GM04503 (cell line): Measurements from ENCODE around the gene SRP68.
"Not testable (repeated sequence)": the region's sequence is repeated elsewhere in the genome, so short reads cannot be mapped to it uniquely, and the experiment has no call there.

Source experiments
- DNase-seq: peaks from one replicate; pipeline ENCODE4 v3.0.0-alpha.2; 2012; ENCODE audit warnings: low read depth

The SRP68 gene

GRCh38 chr17:76076765-76077583, 4.7 kb upstream of the SRP68 start:
- DNase-seq: no peak

- DNase-seq: no peak
Measured at GRCh38 chr17:76076146-76076764, 3.9 kb upstream of the SRP68 start.

GRCh38 chr17:76075364-76076145, 3.2 kb upstream of the SRP68 start:
- no peak for DNase-seq

DNA sequence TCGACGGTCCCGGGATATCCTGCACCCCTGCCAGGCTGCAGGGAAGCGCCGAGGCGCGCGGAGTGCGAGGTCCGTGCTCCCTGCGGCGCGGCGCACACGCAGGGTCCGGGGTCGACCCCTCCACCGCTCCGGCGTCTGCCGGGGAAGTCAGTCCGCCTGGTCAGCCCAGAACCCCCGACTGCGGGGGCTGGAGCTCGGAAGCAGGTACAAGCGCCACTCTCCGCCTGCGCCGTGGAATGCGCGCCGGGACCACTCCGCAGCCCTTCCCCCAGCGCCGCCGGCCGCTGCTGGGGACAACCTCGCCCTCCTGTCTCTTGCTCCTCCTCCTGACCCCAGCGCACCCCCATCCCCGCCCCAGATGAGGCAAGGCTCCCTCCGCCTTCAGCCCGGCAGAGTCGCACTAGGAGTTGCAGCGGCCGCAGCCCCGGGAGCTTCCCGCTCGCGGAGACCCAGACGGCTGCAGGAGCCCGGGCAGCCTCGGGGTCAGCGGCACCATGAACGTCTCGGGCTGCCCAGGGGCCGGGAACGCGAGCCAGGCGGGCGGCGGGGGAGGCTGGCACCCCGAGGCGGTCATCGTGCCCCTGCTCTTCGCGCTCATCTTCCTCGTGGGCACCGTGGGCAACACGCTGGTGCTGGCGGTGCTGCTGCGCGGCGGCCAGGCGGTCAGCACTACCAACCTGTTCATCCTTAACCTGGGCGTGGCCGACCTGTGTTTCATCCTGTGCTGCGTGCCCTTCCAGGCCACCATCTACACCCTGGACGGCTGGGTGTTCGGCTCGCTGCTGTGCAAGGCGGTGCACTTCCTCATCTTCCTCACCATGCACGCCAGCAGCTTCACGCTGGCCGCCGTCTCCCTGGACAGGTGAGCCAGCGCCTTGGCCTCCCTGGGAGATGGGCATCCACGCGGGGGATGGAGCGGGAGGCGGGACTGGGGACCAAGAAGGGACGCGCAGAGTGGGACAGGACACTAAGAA, 2.4 kb upstream of the SRP68 start, which contains the start of gene GALR2:
Gene GALR2, plus strand, starts transcription at position 392 of the 974 bp plus-strand sequence. Its CDS starts 103 bp downstream, at position 495.
- DNase-seq: no peak

DNA sequence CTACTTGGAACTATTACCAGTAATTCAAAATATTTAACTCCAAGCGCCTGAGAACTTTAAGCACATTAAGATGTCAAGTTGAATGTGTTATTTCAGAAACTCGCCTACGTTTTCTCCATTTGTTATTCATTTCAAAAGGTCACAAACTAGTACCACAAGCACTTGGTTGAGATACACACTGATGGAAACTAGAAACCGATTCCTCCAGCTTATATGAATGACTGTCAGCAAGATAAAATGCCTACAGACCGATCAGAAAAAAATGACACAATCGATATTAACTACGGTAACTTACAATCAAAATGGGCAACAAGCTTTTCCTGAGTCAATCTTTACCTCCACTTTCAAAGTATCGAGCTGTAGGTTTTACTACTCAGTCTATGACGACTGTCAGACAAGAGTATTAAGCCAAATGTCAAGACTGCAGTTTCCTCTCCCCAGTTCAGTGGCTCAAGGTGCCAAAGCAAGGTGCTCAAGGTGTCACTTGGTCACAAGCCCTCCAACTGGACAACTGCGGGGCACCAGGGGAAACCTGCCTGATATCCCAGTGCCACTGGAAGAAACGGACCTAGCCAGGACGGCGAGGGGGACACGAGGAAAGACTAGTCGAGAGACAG, 678 bp downstream of the SRP68 start:
- DNase-seq: no peak

DNA sequence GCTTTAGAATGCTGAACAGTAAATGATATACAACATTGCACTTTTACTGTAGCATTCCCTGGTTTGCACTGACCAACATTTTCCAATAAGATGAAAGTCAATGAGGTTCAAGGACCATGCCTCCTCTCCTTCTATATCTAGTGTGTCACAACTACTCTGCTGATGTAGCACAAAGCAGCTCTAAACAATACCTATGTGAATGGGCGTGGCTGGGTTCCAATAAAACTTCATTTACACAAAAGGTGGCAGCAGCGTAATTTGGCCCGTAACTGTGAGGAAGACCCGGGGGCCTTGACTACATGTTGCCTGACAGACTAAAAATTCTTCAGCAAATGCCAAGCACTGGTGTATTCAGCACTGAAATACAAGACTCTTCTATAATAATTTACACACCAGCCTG, 6.5 kb downstream of the SRP68 start:
- DNase-seq: no peak

DNA sequence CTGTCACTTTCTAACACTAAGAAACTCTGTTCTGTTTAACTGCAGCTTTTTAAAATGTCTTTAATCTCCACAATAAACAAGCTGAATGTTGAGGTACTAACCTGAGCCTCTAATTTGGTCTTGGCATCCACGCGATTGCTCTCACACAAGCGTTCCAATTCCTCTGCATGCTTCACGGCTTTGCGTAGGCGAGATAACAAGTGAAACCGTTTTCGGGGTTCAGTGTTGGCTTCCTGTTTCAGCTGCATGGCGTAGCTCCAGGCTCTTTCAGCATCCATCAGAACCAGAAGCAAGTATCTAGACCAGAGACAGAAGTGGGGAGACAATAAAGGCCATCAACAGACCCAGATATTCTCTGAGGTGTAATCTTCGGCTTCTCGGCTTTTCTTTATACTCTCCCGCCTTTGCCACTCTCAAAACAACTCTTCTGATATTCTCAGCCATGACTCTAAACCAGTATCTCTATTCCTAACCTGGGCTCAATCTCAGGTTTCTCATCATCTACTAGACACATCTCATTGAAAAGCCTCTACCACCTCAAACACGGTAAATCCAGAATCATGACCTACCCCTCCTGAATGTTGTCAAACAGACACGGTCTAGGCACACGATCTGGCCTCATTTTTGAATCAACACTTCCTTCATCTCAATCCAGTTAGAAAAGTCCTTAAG, 8.3 kb downstream of the SRP68 start:
- no peak for DNase-seq

DNA sequence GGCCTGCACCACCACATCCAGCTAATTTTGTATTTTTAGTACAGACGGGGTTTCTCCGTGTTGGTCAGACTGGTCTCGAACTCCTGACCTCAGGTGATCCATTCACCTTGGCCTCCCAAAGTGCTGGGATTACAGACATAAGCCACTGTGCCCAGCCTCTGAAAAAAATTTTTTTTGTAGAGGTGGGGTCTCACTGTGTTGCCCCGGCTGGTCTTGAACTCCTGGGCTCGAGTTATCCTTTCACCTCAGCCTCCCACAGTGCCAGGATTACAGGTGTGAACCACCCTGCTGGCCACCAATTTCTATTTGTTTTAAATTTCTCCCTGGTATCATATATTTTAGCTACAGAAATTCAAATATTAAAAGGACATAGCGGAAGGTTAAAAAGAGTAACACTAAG, 14.1 kb downstream of the SRP68 start:
- not testable (repeated sequence) for DNase-seq

GRCh38 chr17:76056882-76057281, 15.4 kb downstream of the SRP68 start:
- DNase-seq: no peak

DNA sequence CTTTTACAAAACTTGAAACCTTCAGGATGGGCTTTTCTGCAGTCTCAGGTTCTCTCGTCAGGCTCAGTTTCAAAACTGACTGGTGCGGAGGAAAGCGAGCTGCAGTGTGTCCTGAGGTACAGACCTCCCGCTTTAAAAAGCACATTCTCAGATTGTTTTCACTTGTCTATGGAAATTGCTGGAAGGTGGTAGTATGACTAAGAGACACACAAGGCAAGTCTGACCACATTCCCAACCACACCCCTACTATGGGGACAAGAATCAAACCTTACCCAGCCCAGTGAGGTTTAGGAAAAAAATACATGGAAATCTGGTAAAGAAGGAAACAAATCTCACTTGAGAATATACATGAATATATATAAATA, 18.2 kb downstream of the SRP68 start:
- DNase-seq: no peak

DNA sequence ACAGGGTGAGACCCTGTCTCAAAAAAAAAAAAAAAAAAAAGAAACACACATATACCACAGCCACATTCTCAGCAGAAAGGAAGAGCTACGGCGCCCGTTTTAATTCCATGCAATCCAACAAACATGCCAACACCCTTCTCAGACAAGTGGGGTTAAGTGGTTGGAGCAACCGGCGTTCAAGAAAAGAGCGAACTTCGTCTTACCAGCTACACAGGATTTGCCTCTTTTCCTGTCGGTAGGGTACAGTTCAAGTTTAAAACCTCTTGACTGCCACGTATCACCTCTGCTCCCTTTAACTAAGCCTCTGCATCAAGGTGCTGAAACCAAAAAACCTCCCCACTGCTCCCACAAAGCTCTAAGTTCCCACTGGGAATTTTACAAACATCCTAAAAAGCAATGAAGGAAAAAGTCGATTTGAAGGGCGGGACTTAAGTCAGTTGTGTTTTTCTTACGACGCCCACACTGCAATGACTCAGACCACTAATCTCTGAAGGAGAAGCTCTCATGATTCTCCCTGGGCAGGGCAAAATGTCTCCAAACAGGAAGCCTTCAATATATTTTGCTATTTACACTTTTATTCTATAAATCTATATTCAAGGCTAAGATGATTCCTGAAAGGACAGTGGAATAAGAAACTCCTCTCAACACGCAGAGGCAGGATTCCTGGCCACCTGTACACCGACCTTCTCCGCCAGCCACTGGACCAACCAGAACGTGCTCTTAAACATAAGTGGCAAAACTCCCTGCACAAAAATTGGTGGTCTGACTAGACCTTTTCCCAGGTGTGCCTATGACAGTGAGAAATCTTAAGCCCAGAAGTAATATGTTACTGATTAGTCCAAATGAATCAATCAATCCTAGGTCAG, 18.8 kb downstream of the SRP68 start:
- no peak for DNase-seq

- DNase-seq: no peak
Measured at GRCh38 chr17:76051561-76051960, 20.8 kb downstream of the SRP68 start.

DNA sequence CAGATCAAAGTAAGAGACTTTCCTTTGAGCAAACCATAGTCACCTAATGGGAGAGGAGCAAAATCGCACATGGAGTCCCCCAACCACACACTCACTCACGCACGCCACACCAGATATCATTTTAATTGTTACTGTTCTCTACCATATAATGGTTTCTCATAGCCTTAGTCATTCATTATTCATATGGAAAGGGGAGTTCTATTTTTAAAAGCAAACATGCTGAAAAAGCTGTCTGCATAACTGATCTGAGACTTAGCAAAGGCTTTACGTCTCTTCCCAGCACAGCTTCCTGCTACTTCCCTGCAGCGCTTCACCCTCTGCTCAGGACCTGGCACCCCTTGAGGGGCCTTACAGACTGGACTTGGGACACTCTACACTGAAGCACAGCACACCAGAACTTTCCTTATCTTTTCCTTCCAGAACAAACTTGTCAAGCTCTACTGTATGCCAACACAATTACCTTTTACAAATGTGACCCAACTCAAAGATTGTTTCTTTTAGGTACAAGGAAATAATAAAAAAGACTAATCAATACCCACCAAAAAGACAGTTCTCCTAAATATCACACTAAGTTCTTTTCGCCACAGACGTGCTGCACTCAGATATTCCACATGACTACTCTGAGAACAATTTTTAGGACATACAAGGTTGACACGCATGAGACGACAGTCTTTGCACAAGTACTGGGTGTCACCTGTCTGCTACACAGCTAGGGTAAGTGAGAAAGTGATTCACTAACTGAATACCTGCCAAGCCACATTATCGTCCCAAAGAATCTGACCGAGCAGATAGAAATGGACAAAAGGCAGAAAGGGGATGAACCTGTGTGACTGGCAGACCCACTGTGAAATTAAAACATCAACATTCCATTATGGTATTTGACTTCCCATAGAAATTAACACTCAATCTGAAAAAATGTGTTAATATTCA, 21.5 kb downstream of the SRP68 start:
- no peak for DNase-seq

- no peak for DNase-seq
Measured at GRCh38 chr17:76049836-76050537, 22.3 kb downstream of the SRP68 start.

DNA sequence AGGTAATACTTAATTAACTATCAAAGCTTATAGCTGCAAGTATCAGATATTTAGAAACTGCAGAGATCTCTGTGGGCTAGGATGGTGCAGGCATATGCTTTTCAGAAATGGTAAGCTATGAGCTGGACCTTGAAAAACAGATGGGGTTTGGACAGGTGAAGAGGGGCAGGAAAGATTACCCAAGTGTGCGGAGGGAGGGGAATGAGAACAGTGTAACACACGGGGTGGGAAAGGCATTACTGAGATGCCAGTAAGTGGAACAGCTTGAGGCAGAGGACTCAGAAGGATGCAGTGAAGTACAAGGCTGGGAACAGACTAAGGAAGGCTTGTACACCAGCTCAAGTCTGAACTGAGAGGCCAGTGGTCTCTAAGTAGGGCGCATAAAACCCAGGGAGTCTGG, 23.1 kb downstream of the SRP68 start:
- no peak for DNase-seq

DNA sequence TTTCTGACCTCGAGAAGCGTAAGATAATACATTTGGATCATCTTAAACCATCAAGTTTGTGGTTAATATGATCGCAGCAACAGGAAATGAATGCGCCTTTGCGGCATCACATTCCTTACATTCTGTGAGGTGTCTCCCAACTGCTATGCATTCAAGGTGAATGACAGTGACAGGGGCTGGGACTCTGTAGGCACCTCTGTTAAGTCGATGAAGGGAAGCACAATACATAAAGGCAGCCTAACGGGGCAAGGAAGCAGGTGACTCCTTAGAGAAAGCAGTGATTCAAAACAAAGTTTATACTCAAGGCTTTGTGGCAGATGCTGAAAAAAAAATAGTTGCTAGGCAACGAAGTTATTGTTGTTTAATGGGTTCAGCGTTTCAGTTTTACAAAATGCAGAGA, 23.6 kb downstream of the SRP68 start:
- DNase-seq: no peak

GRCh38 chr17:76048025-76048605, 24.2 kb downstream of the SRP68 start:
- no peak for DNase-seq

DNA sequence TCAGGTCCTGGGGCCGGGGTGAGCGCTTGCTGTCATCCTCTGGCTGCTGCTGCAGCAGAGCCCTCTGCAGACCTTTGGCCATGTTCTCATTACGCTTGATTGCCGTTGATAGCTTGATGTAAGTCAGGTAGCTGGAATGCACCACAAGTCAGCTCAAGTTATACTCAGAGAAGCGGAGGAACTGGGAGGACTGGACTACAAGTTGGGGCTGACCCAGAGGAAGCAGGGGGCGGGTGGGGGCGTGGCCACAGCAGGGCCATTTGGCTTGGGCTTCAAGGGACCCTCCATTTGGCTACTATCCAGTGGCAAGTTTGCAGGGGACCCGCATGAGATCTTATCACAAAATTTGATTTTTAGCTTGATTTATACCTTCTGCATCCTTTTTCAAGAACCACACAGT, 26.3 kb downstream of the SRP68 start:
- no peak for DNase-seq
